ENCODE data around the gene BDNF.

BDNF gene

DNA sequence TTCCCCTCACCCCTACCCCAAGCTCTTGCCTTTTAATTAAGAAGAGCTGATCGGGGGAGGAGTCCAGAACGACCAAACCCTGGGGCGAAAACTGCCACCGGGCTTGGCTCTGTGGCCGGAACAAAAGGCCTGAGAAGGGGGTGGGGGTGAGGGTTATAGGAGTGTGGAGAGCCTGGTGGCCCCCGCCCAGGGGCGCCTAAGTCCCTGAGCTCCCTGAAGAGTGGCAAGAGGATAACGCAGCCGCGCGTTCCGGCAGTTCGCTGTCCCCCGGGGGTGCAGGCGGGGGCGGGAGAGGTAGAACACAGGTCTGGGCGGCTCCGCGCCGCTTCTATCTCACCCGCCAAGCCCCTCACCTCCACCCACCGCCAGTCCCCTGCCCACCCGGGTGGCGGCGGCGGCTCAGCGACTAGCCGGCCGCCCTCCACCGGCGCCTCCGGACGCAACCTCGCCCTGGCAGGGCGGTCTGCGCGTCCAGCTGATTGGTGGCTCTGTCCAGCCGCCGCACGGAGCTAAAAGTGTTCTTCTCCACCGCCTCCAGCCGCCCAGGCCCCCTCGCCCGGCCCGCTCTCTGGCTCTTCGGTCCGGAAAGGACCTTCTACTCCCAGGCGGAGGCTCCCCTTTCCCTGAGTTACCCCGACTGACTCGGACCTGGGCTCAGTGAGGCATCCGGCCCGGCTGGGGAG is 18.7 kb upstream of the BDNF start:
- H3K4me1 Mint-ChIP-seq (ENCODE audit: low read depth in 2 of 2): peaks cover 0 to 3% of the 10 kb centered on the region in 2 donors

DNA sequence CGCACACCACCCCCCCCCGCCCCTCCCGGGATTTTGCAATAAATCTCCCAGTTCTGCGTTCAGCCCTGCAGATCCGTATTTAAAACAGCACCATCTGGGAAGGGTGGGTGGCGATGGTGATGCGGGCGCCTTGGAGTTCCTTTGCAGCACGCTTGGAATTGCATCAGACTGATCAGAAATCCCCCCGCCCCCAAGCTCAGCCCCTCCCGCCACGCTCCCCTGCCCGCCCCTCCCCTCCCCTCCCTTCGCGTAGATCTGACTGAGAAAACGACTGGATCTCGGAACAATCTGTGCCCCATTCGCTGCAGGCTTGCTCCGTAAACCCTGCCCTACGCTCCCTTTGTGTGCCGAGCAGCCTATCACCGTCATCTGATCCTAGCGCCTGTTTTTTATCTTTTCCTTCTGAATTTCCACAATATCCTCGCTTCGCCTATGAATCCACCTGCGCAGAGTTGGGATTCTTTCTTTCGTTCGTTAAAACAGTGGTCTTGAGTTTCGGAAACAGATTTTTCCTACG is 18.1 kb upstream of the BDNF start:
- H3K36me3 Mint-ChIP-seq (ENCODE audit: insufficient read depth): no peaks in the 10 kb centered on the region
- no peak for DNase-seq
- H3K4me1 Mint-ChIP-seq (ENCODE audit: low read depth in 2 of 2): peaks cover 0 to 3% of the 10 kb centered on the region in 2 donors

More for the DNA sequence above, 18.7 kb upstream of the BDNF start:
- H3K27me3 Mint-ChIP-seq: peaks cover 50 to 71% of the 10 kb centered on the region in 2 donors
- DNase-seq (no peak), ATAC-seq (replicated peaks) (no peak)
- peaks cover 0 to 3% of the 10 kb centered on the region in 2 donors for H3K9me3 Mint-ChIP-seq
- no peak overlapping the region for H3K4me3 Mint-ChIP-seq
- H3K27ac Mint-ChIP-seq: no peak overlapping the region
- no peaks in the 10 kb centered on the region for H3K36me3 Mint-ChIP-seq (ENCODE audit: insufficient read depth)

DNA sequence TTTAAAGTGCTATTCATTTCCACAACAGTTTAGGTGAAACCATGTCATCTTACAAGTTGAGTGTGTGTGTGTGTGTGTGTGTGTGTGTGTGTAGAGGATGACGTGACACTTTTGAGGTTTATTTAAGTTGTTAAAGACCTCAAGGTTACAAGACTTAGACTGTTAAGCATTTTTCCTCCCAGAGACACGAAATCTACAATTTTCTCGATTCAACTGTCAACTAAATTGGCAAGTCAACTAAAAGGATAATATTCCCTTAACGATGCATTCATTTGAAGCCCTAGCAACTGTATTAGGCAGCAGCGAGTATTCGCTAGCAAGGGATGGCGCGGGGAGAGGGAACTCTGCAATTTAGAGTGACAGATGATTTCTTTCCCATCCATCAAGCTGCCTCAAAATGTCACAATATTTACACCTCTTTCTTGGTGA is 17.6 kb upstream of the BDNF start:
- H3K9me3 Mint-ChIP-seq: peaks cover 0 to 3% of the 10 kb centered on the region in 2 donors
- H3K27ac Mint-ChIP-seq: no peak overlapping the region
- H3K4me1 Mint-ChIP-seq (ENCODE audit: low read depth in 2 of 2): peaks cover 0 to 3% of the 10 kb centered on the region in 2 donors
- no peak overlapping the region for H3K4me3 Mint-ChIP-seq
- peaks cover 42 to 60% of the 10 kb centered on the region in 2 donors for H3K27me3 Mint-ChIP-seq
- DNase-seq: no peak
- no peaks in the 10 kb centered on the region for H3K36me3 Mint-ChIP-seq (ENCODE audit: insufficient read depth)
- no peak for ATAC-seq (replicated peaks)

More for the DNA sequence above, 18.1 kb upstream of the BDNF start:
- peaks cover 48 to 65% of the 10 kb centered on the region in 2 donors for H3K27me3 Mint-ChIP-seq
- H3K27ac Mint-ChIP-seq: no peak overlapping the region
- no peak for ATAC-seq (replicated peaks)
- no peak overlapping the region for H3K4me3 Mint-ChIP-seq
- H3K9me3 Mint-ChIP-seq: peaks cover 0 to 3% of the 10 kb centered on the region in 2 donors

DNA sequence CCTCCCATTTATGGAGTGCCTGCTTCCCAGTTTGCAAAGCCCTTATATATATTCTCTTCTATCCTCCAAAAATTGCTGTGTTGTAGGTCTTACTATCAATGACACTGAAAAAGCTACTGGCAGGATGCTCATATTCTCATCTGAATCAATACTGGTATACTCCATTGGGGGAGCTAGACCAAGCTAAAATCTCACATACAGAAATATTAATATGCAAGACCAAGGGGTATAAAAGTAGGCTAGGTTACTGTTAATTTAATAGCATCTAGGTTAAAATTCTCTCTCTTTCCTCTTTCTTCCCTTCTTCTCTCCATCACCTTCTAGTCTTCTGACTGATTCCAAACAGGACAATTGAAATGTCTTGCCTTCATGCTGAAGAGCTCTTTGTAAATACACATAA is 17.1 kb upstream of the BDNF start:
- Mint-ChIP-seq H3K4me3 (no peak overlapping the region), H3K9me3 (peaks cover 0 to 3% of the 10 kb centered on the region in 2 donors), H3K36me3 (ENCODE audit: insufficient read depth) (no peaks in the 10 kb centered on the region), H3K27ac (no peak overlapping the region), H3K27me3 (peaks cover 42 to 55% of the 10 kb centered on the region in 2 donors), H3K4me1 (ENCODE audit: low read depth in 2 of 2) (peaks cover 0 to 3% of the 10 kb centered on the region in 2 donors)
- ATAC-seq (replicated peaks): no peak
- no peak for DNase-seq

DNA sequence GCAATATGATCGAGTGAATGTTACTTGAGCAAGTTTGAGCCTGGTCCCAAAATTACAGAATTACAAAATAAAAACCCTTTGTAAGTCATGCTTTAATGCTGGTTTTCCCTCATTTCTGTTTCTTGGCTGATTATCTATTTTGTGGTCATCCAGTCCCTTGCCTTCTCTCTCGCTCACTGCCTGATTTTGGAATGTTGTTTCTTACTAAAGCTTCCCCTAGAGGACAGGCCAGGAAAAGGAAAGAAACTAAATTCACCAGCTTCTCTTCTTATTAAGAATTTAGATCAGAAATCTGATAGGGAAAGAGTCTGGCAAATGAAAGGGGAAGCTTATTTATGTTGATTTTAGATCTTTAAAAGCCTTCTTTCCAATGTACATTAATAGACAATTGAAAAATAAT is 16.6 kb upstream of the BDNF start:
- Mint-ChIP-seq H3K4me1 (ENCODE audit: low read depth in 2 of 2) (peaks cover 0 to 3% of the 10 kb centered on the region in 2 donors), H3K4me3 (no peak overlapping the region), H3K9me3 (peaks cover 0 to 3% of the 10 kb centered on the region in 2 donors), H3K36me3 (ENCODE audit: insufficient read depth) (no peaks in the 10 kb centered on the region), H3K27me3 (peaks cover 38 to 50% of the 10 kb centered on the region in 2 donors), H3K27ac (no peak overlapping the region)
- ATAC-seq (replicated peaks) (no peak), DNase-seq (no peak)

DNA sequence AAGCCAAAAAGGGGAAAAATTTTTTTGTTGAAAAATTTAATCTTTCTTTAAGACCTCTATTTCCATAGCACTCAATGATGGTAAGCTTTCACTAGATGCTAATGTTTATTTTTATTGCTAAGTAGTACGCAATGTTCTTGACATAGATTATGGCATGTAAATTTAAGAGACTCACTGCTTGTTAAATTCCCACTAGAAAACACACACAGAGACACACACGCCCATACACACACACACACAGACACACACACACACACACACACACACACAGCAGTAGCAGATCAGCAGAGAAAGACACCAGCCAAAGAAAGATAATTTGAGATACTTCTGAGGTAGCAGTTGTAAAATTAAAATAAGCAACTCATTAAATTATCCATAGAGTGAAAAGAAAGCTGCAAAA is 16.0 kb upstream of the BDNF start:
- Mint-ChIP-seq H3K27ac (no peak overlapping the region), H3K9me3 (peaks cover 0 to 3% of the 10 kb centered on the region in 2 donors), H3K4me3 (no peak overlapping the region), H3K27me3 (peaks cover 32 to 44% of the 10 kb centered on the region in 2 donors), H3K4me1 (ENCODE audit: low read depth in 2 of 2) (peaks cover 0 to 3% of the 10 kb centered on the region in 2 donors), H3K36me3 (ENCODE audit: insufficient read depth) (no peaks in the 10 kb centered on the region)
- DNase-seq: no peak
- ATAC-seq (replicated peaks): no peak

DNA sequence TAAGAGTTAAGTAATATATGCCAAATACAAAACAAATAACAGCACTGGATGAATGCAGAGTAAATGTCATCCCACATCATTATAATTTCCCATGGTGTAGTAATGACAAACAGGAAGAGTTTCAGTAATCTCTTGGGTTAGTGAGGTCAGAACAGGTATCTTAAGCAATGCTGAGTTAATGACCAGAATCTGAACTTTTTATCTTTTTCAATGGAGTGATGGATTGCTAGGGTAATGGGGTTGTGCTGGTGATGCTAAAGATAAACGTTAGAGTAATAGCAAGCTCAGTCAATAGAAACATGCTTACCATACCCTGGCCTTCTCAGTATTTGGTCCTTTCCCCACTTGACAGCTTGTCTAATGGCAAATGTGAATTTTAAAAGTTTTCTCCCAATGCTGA is 11.5 kb upstream of the BDNF start:
- Mint-ChIP-seq H3K27me3 (no peaks in the 10 kb centered on the region), H3K27ac (no peak overlapping the region), H3K36me3 (ENCODE audit: insufficient read depth) (no peaks in the 10 kb centered on the region), H3K4me1 (ENCODE audit: low read depth in 2 of 2) (no peaks in the 10 kb centered on the region), H3K9me3 (no peaks in the 10 kb centered on the region), H3K4me3 (no peak overlapping the region)
- no peak for ATAC-seq (replicated peaks)
- no peak for DNase-seq

DNA sequence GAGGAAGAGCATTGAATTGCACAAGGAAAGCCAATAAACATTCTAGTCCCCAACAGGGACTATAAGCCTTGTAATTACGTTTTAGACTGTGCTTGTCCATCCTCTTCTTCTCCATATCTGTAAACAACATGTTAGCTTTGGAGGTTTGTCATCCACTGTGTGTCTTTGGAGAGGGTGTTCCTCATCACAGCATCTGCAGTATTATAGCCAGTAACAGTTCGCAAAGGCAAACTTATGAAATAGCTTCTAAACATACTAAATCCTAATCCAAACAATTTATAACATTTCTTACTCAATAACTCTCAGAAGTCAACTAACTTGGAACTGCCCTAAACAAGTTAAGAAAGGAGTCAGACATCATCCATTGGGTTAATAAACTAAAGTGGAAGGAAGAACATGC is 10.3 kb upstream of the BDNF start:
- no peak overlapping the region for H3K27ac Mint-ChIP-seq
- no peak for ATAC-seq (replicated peaks)

DNA sequence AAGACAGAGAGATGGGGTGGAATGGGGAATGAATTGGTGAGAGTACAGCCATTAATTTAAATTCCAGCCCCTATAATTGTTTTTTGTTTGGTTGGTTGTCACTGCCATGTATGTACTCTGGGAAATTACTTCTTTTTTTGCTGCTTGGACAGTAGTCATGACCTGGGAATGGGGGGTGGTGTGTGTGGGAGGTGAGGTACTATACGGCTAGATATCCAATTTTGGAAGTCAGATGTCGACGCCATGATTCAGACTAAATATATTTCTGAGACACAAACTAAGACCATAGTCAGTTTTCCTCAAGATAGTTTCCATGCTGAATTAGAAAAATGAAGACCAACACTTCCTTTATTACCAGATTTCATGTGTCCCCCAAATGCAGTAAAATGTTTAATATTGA is 7.4 kb upstream of the BDNF start:
- no peaks in the 10 kb centered on the region for H3K4me1 Mint-ChIP-seq (ENCODE audit: low read depth in 2 of 2)
- H3K9me3 Mint-ChIP-seq: no peaks in the 10 kb centered on the region
- ATAC-seq (replicated peaks): no peak

More for the DNA sequence above, 10.3 kb upstream of the BDNF start:
- no peak overlapping the region for H3K4me3 Mint-ChIP-seq
- peaks cover 0 to 8% of the 10 kb centered on the region in 2 donors for H3K27me3 Mint-ChIP-seq
- no peaks in the 10 kb centered on the region for H3K36me3 Mint-ChIP-seq (ENCODE audit: insufficient read depth)
- no peaks in the 10 kb centered on the region for H3K4me1 Mint-ChIP-seq (ENCODE audit: low read depth in 2 of 2)
- DNase-seq: no peak
- no peaks in the 10 kb centered on the region for H3K9me3 Mint-ChIP-seq

DNA sequence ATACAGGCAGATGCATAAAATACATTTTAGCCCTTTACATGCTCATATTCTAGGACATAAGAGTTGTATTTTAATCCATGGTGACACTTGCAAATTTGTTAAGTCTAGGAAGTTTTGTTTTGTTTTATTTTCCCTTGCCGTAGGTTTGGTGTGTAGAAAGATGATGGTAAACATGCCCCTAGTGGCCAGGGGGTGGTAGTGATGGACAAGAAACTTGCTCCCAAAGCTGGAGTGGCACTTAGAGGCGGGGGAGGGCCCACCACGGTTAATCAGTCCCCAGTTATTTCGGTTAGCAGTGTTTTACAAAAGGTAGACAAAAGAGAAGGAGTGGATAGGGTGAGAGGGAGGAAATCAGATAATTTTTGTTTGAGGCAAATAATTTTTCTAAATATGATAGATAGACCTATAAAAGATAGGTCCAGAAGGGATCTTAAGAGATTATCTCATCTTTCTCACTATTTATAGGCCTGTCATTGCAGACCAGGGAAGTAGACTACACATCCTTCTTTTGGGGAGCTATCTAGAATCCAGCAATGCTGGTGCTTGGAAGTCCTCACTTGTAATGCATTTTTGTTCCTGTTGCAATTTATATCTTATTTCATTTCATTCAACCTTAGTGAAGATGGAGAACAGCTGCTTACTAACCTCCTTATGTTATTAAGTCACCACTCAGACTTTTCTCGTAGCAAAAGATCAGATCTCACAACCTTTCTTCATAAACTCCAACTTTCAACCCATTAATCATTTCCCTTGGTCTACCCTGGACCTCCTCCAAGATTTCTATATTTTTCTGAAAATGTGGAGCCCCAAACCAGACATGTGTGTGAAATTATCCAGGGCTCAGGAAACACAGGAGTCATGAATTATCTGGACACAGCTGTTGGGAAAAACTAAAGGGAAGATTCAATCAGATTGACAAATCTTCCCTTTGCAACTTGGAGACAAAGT is 5.9 kb upstream of the BDNF start:
- DNase-seq (no peak), ATAC-seq (replicated peaks) (no peak)
- H3K27ac Mint-ChIP-seq: no peak overlapping the region
- no peak overlapping the region for H3K4me3 Mint-ChIP-seq
- no peaks in the 10 kb centered on the region for H3K36me3 Mint-ChIP-seq (ENCODE audit: insufficient read depth)
- H3K27me3 Mint-ChIP-seq: peaks cover 32 to 33% of the 10 kb centered on the region in 2 donors
- no peaks in the 10 kb centered on the region for H3K9me3 Mint-ChIP-seq
- peaks cover 4 to 7% of the 10 kb centered on the region in 2 donors for H3K4me1 Mint-ChIP-seq (ENCODE audit: low read depth in 2 of 2)

More for the DNA sequence above, 7.4 kb upstream of the BDNF start:
- H3K27me3 Mint-ChIP-seq: peaks cover 18% of the 10 kb centered on the region in 2 donors
- H3K4me3 Mint-ChIP-seq: no peak overlapping the region
- no peaks in the 10 kb centered on the region for H3K36me3 Mint-ChIP-seq (ENCODE audit: insufficient read depth)
- no peak overlapping the region for H3K27ac Mint-ChIP-seq
- no peak for DNase-seq

DNA sequence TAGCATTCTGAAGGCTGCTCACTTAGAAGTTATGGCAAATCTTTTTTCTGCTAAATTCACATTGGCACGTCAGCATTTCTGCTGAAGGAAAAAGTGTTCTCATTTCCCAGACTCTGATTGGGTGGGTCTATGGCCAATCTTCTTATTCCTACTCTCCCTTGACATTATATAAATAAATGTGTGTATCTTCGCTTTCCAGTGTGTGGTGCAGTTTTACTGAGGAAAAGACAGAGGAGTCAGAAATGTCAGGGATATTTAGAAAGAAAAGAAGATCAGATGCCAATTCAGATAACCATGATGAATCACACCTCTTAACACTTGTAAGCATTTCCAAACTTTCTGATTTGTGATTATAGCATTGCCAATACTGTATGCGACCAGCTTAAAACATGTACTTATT is 3.2 kb upstream of the BDNF start:
- peaks cover 54 to 59% of the 10 kb centered on the region in 2 donors for H3K27me3 Mint-ChIP-seq
- H3K4me3 Mint-ChIP-seq: no peak overlapping the region
- peaks cover 17 to 20% of the 10 kb centered on the region in 2 donors for H3K4me1 Mint-ChIP-seq (ENCODE audit: low read depth in 2 of 2)
- H3K27ac Mint-ChIP-seq: no peak overlapping the region
- peaks cover 3% of the 10 kb centered on the region for H3K36me3 Mint-ChIP-seq (ENCODE audit: insufficient read depth)
- ATAC-seq (replicated peaks) (no peak), DNase-seq (no peak)
- H3K9me3 Mint-ChIP-seq: no peaks in the 10 kb centered on the region

DNA sequence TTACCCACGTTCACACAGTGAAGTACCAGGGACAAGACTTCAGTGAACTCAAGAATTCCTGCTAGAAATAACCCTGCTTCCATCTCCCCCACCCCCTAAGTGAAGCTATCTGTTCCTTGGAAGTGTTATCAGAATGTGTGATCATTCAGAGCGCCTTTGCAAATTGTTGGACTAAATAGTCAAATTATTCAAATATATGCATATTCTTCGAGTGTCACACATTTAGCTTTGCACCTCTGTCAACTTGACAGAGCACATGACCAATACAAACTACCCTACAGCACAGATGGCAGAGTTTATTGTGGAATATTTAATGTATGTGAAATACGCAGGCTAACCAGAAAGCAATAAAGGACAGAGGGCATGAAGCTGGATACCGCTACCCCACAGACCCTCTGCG is 2.6 kb upstream of the BDNF start:
- DNase-seq: no peak
- no peak overlapping the region for H3K4me3 Mint-ChIP-seq
- peaks cover 17 to 20% of the 10 kb centered on the region in 2 donors for H3K4me1 Mint-ChIP-seq (ENCODE audit: low read depth in 2 of 2)
- no peak overlapping the region for H3K27ac Mint-ChIP-seq
- ATAC-seq (replicated peaks): no peak
- peaks cover 58 to 64% of the 10 kb centered on the region in 2 donors for H3K27me3 Mint-ChIP-seq
- H3K36me3 Mint-ChIP-seq (ENCODE audit: insufficient read depth): peaks cover 3% of the 10 kb centered on the region
- H3K9me3 Mint-ChIP-seq: no peaks in the 10 kb centered on the region

DNA sequence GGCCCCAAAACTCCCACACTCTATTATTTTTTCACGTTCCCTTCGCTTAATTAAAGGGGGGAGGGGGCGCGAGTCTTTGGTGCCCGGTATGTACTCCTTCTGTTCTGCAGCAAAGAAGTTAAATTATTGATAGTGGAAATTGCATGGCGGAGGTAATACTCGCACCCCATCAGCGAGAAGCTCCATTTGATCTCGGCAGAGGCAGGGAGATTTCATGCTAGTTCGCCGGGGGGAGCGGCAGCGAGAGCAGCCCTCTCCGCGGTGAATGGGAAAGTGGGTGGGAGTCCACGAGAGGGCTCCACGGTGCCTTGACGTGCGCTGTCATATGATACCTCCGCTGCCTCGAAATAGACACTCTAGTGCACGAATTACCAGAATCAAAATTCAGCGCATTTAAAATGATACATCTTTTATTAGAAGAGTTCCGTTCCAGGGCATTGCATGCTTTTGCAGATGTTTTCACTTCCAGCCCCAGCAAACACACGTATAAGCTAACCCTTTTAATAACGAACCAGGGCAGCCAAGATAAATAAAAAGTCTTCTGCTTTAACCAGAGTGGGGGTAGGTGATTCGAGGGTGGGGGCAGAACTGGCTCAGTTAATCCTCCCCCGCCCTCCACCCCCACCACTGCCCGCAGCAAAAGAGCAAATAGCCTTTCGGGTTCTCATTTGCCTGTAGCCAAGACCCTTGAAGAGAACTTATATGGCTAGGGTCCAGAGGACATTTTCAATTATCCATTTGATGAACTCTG is 1.3 kb upstream of the BDNF start:
- ATAC-seq (replicated peaks) (no peak), DNase-seq (no peak)
- Mint-ChIP-seq H3K27me3 (peaks cover 64 to 74% of the 10 kb centered on the region in 2 donors), H3K4me1 (ENCODE audit: low read depth in 2 of 2) (peaks cover 17 to 20% of the 10 kb centered on the region in 2 donors), H3K36me3 (ENCODE audit: insufficient read depth) (peaks cover 3% of the 10 kb centered on the region), H3K4me3 (peak overlapping the region; percentile 81 to 83), H3K27ac (no peak overlapping the region), H3K9me3 (no peaks in the 10 kb centered on the region)
